HG03460 (cell line): ENCODE measurements around the gene RGS6.

Experiments
- ATAC-seq: cut with Tn5 transposase; IDR thresholded peaks from one replicate; pipeline ENCODE4 v1.9.1; 2021; ENCODE audit not compliant: unreplicated experiment

RGS6 gene

DNA sequence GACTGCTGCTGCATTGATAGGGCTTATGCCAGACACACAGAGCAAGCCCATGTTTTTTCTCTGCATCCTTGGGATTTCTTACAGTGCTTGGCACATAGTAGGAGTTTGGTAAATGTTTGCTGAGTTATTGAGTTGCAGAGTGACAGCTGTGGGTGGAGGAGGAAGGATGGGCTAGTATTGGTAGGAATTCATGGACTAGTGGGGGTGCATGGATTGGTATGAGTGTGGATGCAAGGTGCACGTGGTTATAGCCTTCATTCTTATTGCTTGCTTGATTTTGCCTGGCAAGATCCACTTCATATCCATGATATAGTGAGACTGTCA lies 11.4 kb downstream of the RGS6 start:
- ATAC-seq, result no peak

GRCh38 chr14:71947947-71948500 lies 15.8 kb downstream of the RGS6 start:
- ATAC-seq, result no peak

DNA sequence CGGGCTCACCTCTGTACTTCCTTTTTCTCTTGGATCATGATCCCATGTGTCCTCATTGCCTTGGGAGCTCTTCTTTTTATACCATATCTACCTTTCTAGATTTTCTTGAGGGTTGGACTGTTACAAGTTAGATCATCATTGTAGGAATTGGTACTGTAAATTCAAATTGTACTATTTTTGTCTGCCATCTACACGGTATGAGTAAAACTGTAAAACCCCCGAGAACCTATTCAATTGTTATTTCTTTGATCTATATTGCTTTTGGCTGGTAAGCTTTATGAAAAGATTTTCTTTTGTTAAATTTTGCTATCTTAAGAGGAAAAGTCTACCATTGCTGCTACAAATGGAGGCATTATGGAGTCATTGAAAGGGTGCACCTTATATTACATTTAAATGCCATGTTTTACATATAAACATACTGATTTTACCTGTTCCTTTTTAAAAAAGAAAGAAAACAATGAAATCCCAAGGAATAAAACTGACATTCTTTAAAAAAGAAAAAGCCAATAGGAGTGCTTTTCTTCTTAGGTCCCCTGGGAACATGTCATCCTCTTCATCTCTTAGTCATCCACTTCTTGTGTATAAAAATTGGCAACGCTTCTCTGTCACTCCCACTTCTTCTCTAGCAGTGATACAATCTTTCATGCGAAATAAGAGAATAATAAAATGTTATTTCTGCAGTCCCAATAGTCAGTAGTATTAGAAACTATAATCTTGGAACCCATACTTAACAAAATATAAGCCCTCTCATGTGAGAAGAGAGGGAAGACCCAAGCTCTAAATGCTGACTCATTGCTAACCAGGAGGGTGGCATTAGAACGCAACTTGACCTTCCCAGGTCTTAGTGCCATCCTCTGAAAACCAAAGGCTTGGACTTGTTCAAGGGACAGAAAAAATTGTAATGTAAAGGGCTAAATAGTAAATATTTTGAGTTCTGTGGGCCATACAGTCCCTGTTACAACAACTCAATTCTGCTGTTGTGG lies 20.4 kb downstream of the RGS6 start:
- no peak for ATAC-seq

DNA sequence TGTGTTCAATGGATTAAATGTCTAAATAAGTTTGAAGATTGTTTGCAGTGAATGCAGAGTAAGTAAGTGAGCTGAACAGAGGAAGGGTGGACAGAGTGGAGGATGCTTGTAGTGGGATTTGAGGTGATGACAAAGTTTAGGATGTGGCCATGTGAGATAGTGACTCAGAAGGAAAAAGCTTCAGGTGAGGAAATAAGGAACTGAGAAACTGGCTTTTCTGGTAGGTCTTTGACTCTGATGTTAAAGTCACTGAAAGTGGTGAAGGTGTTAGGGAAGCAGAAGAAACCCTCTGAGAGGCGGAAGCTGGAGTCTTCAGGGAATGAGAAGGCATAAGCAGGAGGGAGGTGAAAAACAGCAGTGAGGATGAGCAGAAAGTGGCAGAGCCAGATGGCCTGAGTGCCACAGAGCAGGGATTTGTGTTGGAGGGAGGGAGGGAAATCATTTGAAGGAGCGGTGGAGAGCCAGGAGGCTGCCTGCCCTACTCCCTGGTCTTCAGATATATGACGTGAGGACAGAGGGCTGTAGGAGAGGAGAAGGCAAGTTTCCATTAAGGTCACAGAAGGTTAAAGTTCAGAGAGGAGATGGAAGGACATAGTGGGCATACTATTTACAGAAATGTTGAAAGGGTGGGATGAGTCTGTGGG lies 24.8 kb downstream of the RGS6 start:
- ATAC-seq, result no peak

DNA sequence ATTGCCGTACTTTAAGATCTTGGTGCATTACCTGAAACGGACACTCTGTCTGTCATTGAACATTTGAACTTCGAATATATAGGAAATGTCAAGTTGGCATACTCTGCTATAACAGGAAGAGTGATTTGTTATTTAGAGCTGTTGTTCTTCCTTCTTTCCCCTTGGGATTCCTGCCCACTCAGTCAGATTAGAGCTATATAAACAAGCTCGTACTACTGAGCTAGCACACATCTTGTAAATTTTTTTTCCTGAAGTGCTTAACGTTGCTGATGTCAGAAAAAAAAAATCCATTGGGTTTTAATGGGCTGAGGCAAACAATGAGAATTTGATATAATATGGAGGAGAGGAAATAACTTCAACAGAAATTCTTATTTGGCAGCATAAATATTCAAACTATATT lies 26.8 kb downstream of the RGS6 start:
- ATAC-seq, result no peak

DNA sequence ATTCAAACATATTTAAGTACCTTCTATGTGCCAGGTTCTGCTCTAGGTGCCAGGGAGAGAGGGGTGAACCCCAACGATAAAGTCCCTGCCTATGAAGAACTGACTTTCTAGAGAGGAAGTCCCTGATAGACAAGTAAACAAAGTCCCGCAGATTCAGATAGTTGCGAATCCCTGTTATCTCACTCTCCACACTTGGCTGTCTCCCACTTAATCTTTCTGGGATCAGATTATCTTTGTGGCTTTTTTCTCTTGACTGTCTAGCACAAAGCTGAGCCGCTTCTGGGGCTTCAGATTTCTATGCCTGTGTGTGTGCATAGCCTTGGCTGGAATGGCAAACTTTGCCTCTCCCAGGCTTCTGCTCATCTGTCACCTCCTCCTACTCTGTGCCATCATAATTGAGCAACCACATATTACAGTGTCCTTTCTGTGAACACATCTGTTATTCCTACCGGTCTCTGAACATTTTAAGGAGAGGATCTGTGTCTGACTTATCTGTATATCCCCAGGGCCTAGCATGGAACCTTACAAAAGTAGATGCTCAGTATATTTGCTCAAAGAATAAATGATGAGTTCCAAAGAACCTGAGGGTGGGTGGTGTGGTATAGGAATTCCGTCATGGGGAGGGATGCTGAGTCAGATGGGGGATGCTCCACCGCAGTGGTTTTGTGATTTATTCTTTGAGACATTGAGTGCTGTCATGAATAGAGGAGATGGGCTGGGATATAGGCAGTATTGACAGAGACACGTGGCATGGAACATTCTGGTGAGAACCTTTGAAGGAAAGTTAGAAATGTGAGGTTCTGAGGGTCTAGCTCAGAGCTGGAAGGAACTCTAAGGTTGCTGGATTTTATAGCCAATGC lies 28.5 kb downstream of the RGS6 start:
- no peak for ATAC-seq

DNA sequence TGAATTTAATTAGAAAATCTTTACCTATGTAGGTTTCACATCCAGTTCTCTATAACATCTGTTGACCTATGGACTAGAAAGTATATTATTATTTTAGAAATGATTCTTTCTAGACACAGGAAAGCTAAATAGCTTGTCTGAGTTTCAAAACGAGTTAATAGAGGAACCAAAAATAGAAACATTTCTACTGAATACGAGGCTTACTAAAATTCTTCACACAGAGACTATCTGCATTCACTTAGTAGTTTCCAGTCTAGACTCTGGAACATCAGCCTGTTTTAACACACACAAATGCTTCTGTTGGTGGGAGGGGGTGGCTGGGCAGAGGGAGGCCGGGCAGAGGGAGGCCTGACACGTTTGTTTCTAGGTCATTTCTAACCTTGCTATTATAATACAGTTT lies 29.7 kb downstream of the RGS6 start:
- ATAC-seq, result no peak

DNA sequence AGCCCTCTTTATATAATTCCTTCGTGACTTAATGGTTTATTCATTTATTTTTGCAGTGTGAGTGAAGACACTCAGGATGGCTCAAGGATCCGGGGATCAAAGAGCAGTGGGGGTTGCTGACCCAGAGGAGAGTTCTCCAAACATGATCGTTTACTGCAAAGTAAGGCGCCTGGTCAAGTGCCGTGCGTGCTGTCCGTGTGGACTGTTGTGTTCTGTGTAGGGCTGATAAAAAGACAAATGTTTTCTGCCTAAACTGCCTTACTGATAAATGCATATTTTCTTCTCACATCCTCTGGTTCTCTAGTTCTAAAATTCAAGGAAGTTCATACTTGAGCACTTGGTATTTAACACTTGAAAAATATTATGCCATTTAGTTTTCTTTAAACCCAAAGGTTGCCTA lies 32.5 kb downstream of the RGS6 start:
- no peak for ATAC-seq

- ATAC-seq, result no peak
Measured at GRCh38 chr14:71966528-71966927, 34.3 kb downstream of the RGS6 start.

- no peak for ATAC-seq
Measured at GRCh38 chr14:71967704-71968103, 35.5 kb downstream of the RGS6 start.

- no peak for ATAC-seq
Measured at GRCh38 chr14:71970272-71970671, 38.0 kb downstream of the RGS6 start.

DNA sequence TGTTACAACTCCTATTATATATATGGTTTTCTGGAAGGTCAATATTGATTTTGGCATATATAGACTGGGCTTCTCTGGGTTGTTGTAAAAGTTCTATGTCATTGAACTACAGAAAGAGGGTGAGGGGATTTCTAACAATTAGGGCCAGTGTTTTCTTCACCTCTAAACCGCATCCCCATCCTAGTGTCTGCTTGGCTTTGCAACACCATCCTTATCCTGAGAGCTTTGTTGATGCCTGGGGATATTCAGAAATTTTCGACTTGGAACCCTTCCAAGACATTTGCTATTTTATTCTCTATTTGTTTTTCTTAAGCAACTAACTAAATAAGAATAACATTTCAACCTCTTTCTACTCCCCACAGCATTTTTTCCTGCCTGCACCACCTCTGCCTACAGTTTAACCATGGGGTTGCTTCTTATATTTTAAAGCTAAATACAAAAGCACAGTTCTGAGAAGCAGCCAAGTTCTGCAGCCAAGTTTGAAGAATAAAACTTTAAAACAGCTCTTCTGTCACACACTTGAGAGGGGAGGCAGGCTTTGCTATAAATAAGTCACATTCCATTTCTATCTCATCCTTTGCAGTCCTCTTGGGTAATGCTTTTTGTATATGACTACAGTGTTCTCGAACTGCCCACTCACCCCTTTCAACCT lies 53.4 kb downstream of the RGS6 start:
- ATAC-seq, result no peak

GRCh38 chr14:71988476-71988875 lies 56.2 kb downstream of the RGS6 start:
- ATAC-seq, result no peak

DNA sequence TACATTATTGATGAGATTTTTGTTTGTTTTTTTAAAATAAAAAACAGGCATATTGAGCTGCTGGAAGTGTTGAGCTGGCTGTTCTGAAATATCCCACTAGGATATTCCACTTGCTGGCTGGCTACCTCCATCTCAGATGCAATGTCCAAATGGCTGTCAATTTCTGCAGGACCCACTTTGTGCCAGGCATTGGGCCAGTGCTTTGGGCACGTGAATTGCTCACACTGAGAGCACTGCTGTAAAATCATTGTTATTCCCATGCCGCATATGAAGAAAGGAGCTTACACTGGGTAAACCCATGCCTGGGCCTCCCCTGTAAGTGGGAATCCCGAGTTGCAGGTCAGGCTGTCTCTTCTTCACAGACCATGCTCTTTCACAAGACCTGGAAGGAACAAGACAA lies 56.7 kb downstream of the RGS6 start:
- ATAC-seq, result no peak

DNA sequence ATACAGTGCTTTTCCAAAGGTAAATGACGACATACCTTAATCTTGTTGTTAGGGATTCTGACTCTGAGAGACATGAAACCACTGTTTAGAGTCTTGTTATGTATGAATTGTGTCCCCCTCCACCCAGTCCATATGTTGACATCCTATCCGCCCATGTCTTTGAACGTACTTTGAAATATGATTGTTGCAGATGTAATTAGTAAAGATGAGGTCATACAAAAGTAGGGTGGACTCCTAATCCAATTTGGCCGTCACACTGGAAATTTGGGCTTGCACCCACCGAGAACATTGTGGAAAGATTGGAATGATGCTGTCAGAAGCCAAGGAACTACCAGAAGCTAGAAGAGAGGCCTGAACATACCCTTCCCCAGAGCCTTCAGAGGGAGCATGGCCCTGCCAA lies 62.2 kb downstream of the RGS6 start:
- no peak for ATAC-seq

GRCh38 chr14:71995741-71996140 lies 63.5 kb downstream of the RGS6 start:
- no peak for ATAC-seq

- ATAC-seq, result no peak
Measured at GRCh38 chr14:71996610-71997009, 64.4 kb downstream of the RGS6 start.

DNA sequence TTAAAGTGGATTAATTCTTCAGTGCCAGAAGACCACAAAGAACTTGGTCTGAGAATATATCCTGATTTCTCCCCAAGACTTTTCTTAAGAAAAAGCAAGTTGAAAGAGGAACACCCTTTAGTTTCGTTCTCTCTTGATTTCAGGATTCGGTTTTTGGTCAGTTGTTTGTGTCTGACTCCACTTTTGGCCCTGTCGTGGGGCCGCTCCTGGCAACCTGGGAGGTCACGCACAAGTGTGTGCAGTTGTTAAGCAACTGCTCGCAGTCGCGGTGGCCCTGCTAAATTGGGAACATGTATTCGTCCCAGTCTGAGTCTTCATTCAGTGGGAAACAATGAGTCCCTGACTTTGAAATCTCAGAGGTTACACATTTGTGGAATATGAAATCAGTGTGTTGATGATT lies 68.7 kb downstream of the RGS6 start:
- ATAC-seq, result no peak

DNA sequence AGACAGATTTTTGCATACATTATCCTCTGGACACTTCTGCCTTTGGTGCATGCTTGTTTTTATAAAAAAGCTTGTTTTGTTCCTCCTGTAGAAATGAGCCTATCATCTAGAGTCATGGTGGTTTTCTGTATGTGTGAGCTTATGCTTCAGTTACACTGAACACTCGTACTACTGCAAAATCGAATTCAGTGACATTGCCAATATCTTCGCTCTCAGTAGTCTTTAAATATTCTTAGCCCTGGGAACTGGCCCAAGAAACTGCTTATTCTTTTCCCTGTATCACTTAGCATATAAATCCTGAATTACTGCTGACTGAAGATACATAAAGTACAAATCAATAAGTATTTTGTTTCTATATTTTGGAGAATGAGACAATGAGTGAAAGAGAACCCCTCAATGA lies 70.5 kb downstream of the RGS6 start:
- no peak for ATAC-seq

DNA sequence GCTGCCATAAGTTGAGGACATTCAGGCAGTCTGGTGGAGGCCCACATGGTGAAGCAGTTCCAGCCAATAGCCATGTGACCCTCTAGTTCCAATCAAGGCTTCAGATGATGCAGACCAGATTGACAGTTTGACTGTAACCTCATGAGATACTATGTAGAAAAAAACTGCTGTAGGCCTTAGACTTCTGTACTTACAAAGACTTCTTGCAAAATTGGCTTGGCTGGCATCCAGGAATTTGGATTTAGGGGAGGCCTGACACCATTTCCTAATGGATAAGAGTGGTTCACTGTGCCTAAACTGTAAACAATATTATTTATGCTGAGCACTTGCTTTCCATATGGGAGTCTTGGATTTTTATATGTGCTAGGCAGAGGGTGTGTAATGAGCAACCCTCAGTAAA lies 76.4 kb downstream of the RGS6 start:
- no peak for ATAC-seq

GRCh38 chr14:72010474-72010873 lies 78.2 kb downstream of the RGS6 start:
- no peak for ATAC-seq
